ENCODE data around the gene PANK4.
A peak's percentile ranks its signal among the peaks of the same experiment; 100 is the strongest.
"Not testable (repeated sequence)": the region's sequence is repeated elsewhere in the genome, so short reads cannot be mapped to it uniquely, and the experiment has no call there.

PANK4 gene

DNA sequence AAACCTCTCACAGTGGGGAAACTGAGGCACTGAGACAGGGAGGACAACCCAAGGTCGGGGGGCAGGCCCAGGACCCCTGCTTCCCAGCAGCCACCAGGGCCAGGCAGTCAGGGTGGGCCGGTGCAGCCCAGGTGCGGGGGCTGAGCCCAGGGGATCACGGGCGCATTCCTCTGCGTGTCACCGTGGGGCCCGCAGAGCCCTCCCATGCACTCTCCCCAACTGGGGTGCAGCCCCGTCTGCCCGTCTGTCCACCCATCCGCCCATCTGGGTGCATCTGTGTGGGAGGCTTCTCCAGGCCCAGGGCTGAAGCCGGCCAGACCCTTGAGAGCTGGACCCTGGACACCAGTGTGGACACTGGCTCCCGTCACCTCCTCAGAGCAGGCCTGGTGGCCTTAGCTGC is 53.2 kb downstream of the PANK4 start:
- no peak for DNase-seq

- no peak for DNase-seq
These were observed 53.7 kb downstream of the PANK4 start for GRCh38 chr1:2472561-2473177.

- DNase-seq: no peak
These were observed 54.3 kb downstream of the PANK4 start for GRCh38 chr1:2472109-2472508.

GRCh38 chr1:2471587-2472001 is 54.8 kb downstream of the PANK4 start:
- DNase-seq: no peak

GRCh38 chr1:2471159-2471471 is 55.3 kb downstream of the PANK4 start:
- no peak for DNase-seq

- no peak for DNase-seq
These were observed 55.9 kb downstream of the PANK4 start for GRCh38 chr1:2470290-2471158.

GRCh38 chr1:2469103-2469940 is 57.1 kb downstream of the PANK4 start:
- no peak for DNase-seq

DNA sequence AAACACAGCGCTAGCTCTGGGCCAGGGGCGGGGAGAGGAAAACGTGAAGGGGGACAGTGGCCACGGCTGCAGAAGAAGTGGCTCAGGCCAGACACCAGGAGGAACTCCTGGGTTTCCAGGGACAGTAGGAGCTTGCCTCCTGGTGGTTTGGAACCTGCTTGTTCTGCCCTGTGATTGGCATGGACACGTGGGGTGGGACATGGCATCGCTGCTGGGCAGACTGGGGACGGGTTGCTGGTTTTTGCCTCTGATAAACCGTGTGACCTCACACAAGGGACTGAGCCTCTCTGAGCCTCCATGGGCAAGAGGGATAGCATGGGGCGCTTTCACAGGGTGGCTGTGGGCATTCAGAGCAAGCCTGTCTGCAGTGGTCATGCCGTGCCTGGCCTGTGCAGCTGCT is 57.9 kb downstream of the PANK4 start:
- DNase-seq: no peak

- DNase-seq: peak in 1 of 2 experiments; percentile 36
These were observed 58.3 kb downstream of the PANK4 start for GRCh38 chr1:2468041-2468472.

DNA sequence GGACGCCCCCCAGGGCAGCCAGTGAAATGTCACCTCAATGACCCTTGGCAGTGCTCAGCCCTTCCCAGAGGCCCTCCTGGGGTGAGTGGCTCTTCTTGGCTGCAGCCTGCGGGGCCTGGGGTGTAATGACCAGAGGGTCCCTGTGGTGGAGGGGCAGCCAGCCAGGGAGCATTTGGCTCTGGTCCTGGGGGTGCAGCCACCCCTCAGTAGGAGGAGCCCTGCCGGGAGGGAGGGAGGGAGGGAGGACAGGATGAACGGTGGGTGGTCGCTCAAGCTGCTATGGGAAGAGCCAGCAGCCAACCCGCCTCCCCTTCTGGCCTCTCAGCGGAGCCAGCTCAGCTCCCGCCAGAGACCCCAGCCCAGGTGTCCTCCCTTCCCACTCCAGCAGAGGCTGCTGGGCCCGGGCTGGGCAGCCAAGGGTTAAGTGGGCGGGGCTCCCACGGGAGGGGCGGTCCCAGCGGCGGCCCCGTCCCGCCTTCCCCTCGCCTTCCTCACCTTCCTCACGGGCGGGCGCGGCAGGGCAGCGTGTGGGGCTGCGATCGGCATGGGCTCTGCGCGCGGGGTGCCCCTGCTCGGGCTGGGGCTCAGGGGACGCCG is 59.3 kb downstream of the PANK4 start:
- DNase-seq: peak in 1 of 2 experiments; percentile 35

DNA sequence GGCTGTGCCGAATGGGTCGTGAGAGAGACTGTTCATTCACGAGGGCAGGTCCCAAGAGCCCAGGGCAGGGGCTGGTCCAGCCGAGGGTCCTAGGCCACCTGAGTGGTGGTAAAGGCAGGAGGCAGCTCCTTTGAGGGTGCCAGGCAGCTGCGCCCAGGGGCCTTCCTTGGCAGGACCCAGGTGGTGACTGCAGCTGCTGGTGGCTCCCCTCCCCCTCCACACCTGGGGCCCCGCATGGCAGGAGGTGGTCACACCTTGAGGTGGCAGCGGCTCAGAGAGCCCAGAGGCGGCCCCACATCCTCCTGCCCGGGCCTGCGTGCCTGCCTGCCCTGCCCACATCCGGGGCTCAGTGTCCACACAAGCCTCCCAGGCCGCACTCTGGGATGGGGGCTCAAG is 60.1 kb downstream of the PANK4 start:
- DNase-seq: no peak

DNA sequence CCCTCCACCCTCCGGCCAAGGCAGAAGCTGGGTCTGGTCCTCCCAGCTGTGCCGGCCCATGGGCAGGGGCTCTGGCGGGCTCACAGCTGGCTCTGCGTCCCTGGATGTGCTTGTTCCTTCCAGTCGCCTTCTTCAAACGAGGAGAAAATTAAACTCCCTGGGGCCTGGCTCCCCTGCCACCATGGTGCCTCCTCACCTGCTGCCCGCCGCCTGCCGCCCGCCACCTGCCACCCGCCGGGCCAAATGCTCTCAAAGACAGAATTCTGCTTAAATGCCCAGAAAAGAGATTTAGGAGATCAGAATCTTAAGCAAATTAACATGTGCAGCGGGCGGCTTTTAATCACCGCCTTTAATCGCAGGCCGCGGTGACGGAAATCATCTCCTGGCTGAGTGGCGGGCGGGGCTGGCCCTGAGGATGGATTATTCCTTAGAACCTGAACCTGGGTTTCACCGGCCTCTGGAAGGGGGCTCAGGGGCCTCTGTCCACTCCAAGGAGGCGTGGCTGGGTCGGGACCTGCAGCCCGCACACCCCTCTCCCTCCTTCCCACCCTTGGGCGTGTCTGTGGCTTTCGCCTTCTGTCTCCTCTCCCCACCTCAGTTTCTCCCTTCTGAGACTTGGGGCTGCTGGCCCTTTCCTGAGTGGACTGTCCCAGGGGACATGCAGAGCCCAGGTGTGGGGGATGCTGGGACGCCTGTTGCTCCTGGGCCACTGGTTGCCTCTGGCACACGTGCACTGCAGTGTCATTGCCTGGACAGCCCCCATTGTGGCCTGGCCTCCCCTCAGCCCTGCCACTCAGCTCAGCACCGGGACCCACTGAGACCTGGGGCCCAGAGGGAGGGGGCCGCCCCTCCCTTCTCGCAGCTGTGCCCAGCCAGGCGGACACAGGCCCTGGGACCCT is 60.8 kb downstream of the PANK4 start:
- DNase-seq: no peak

DNA sequence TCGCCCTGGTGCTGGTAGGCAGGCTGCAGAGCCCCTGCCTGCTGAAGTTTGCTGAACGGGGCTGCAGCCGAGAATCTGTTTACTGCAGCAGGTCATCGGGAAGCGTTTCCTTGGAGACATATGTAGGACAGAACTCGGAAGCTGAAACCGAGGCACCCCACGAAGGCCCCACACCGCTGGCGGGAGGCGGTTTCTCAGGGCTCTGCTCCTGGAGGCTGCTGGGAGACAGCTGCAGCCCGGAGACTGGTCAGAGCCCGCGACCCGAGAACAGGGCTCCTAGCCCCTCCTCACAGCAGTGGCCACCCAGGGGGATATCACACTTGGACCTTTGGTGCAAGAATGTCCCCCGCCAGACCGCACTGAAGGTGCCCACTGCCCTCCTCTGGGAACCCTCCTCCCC is 63.0 kb downstream of the PANK4 start:
- DNase-seq: no peak

DNA sequence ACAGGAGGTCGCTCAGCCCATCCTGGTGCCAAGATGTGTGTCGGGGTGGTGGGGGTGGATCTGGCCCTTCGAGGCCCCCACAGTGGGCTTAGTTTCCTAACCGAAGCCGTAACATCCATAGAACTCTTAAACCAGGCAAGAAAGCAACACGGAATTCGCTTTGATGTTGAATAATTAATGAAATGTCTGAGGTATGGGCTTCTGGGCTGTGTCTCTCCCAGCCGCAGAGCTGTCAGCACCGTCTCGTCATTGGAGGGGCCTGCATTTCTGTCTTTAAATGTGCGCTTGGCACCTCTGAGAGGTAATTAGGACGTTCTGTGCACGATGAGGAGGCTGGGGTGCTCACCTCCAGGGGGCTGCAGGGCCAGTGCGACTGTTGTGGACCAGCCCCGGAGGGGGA is 63.6 kb downstream of the PANK4 start:
- no peak for DNase-seq

DNA sequence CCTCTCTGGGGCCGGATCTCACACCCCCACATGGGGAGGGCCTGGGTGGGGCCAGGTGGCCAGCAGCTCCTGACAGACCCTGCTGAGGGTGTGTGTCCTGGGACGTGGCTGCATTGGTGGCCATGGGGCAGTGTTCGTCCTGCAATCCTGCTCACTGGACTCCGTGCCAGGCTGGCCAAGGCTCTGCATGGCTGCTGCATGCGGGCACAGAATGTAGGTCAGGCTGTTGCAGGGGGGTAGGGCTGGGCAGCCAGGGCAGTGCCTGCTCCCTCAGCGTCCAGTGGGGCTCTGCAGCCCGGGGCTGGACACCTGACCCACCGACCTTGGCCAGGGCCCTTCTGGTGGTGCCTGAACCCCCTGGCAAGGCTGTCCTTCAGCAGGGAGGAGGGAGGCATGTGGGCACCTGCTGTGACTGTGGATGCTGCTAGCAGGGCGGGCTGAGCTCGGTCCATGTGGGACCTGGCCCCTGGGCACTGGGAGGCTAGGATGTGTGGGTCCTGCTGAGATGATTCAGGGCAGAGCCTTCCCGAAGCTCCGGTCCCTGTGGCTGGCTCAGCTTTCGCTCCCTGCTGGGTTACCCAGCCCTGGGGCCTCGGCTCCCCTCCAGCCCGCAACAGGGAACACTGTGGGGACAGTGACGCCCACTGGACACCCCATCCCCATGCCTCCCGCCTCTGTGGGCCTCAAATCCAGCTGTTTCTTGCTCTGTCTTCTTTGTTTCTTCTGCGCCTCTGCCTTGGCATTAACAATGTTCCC is 65.2 kb downstream of the PANK4 start:
- no peak for DNase-seq

- DNase-seq: no peak
These were observed 66.2 kb downstream of the PANK4 start for GRCh38 chr1:2460203-2460602.

DNA sequence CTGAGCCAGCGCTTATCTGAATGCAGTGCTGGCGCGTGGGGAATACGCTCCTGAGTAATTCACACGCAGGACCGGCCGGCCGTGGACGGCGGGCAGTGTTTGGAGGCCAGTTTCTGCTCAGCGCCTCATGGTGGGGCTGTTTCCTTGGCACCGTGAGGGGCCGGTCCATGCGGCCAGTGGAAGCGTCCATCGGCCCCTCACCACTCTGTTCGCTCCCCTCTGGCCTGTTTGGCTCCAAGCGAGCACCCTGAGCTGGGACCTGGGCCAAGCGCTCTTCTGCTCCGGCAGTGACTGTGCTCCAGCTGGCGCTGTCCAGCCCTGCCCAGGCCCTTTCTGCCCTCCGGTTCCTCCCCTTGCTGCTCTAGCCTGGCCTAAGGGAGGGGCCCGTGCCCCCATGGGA is 66.6 kb downstream of the PANK4 start:
- no peak for DNase-seq

DNA sequence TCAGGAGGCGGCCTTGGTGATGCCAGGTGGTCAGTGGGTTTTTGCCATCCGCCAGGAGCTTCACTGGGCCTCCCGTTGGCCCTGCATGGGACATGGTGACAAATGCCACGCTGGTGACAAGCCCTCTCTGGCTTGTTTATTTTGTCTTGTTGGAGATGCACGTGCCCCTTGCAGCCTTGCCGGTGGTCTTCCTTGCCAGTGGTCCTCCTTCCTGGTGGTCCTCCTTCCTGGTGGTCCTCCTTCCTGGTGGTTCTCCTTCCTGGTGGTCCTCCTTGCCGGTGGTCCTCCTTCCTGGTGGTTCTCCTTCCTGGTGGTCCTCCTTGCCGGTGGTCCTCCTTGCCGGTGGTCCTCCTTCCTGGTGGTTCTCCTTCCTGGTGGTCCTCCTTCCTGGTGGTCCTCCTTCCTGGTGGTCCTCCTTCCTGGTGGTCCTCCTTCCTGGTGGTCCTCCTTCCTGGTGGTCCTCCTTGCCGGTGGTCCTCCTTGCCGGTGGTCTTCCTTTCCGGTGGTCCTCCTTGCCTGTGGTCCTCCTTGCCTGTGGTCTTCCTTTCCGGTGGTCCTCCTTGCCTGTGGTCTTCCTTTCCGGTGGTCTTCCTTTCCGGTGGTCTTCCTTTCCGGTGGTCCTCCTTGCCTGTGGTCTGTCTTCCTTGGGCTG is 67.2 kb downstream of the PANK4 start:
- not testable (repeated sequence) for DNase-seq

DNA sequence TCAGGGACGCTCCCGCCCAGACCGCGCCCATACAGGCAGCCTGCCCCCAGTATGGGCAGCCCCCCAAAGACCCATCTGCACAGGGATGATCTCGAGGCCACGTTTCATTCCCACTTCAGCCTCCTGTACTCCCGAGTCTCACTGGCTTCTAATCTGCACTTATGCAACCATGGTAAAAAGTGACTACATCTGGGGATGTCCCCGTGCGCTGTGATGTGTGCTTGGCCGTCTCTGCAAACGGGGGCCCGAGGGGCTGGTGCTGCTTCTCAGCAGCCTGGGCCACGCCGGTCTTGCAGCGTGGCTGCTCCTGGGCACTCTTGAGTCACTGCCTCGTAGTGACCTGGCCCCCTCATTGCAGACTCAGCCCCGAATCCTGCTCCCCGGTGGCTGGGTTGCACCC is 67.7 kb downstream of the PANK4 start:
- no peak for DNase-seq

Measured in stimulated activated CD4-positive, alpha-beta T cell treated with anti-CD3 and anti-CD28 coated beads, Interleukin-4, amount 100 ng/mL, for 4 hours (primary cell).